Mesendoderm (in vitro differentiated cells): ENCODE results near the gene KRTAP15-1.

Experiments used
- DNase-seq: peaks from one replicate; pipeline ENCODE4 v3.0.0; 2013
- H2AK5ac ChIP-seq: 2 replicates; pipeline ENCODE4 v1.6.1; 2013; ENCODE audit warnings: low read length, inconsistent platforms
- H2BK120ac ChIP-seq: 2 replicates; pipeline ENCODE4 v1.6.1; 2013; ENCODE audit warnings: low read depth, mild to moderate bottlenecking, low read length, moderate library complexity, mixed read lengths
- H2BK15ac ChIP-seq: replicated peaks from 2 replicates; pipeline ENCODE4 v1.6.1; 2013; ENCODE audit warnings: low read depth, mild to moderate bottlenecking, moderate library complexity
- H2BK5ac ChIP-seq: 2 replicates; pipeline ENCODE4 v1.6.1; 2013; ENCODE audit warnings: low read length, inconsistent platforms
- H3K18ac ChIP-seq: 2 replicates; pipeline ENCODE4 v1.6.1; 2013; ENCODE audit warnings: mild to moderate bottlenecking, low read length, mixed read lengths
- H3K23ac ChIP-seq: one replicate; pipeline ENCODE4 v1.6.1; 2013; ENCODE audit warnings: low read length
- H3K27ac ChIP-seq: 2 replicates; pipeline ENCODE4 v1.5.1; 2013; ENCODE audit warnings: low read depth, mild to moderate bottlenecking, inconsistent platforms, low read length, moderate library complexity
- H3K27me3 ChIP-seq: 2 replicates; pipeline ENCODE4 v1.6.1; 2013; ENCODE audit warnings: low read length, control low read depth, mild to moderate bottlenecking, inconsistent platforms; ENCODE audit not compliant: insufficient read depth, poor library complexity
- H3K36me3 ChIP-seq: 2 replicates; pipeline ENCODE4 v1.6.1; 2013; ENCODE audit warnings: low read length, inconsistent platforms; ENCODE audit not compliant: control insufficient read depth, insufficient read depth
- H3K4ac ChIP-seq: one replicate; pipeline ENCODE4 v1.6.1; 2013; ENCODE audit warnings: low read depth, mild to moderate bottlenecking, low read length, moderate library complexity
- H3K4me1 ChIP-seq: 2 replicates; pipeline ENCODE4 v1.6.1; 2013; ENCODE audit warnings: low read depth, low read length, inconsistent platforms; ENCODE audit not compliant: control insufficient read depth
- H3K4me2 ChIP-seq: 2 replicates; pipeline ENCODE4 v1.6.1; 2013; ENCODE audit warnings: low read length
- H3K4me3 ChIP-seq: 2 replicates; pipeline ENCODE4 v1.5.1; 2013; ENCODE audit warnings: mild to moderate bottlenecking, low read length
- H3K56ac ChIP-seq: one replicate; pipeline ENCODE4 v1.6.1; 2013; ENCODE audit warnings: low read length
- H3K79me1 ChIP-seq: 2 replicates; pipeline ENCODE4 v1.6.1; 2013; ENCODE audit warnings: low read length, inconsistent platforms
- H3K79me2 ChIP-seq: 2 replicates; pipeline ENCODE4 v1.6.1; 2013; ENCODE audit warnings: mild to moderate bottlenecking, low read length; ENCODE audit not compliant: control insufficient read depth, insufficient read depth
- H3K9ac ChIP-seq: 2 replicates; pipeline ENCODE4 v1.6.1; 2013; ENCODE audit warnings: low read length, inconsistent platforms
- H4K5ac ChIP-seq: one replicate; pipeline ENCODE4 v1.6.1; 2013; ENCODE audit warnings: low read length
- H4K8ac ChIP-seq: one replicate; pipeline ENCODE4 v1.6.1; 2013; ENCODE audit warnings: low read depth, mild to moderate bottlenecking, control low read depth, low read length, moderate library complexity
- WGBS: extraction: QIAGEN DNeasy Blood & Tissue Kit; methylation state at CpG from one replicate; pipeline ENCODE4 v1.1.7; 2013; ENCODE audit warnings: low lambda C conversion rate, missing lambda C conversion rate; ENCODE audit not compliant: insufficient coverage; ENCODE audit errors: extremely low coverage; 5-methylcytosine and 5-hydroxymethylcytosine counted together

KRTAP15-1 gene

DNA sequence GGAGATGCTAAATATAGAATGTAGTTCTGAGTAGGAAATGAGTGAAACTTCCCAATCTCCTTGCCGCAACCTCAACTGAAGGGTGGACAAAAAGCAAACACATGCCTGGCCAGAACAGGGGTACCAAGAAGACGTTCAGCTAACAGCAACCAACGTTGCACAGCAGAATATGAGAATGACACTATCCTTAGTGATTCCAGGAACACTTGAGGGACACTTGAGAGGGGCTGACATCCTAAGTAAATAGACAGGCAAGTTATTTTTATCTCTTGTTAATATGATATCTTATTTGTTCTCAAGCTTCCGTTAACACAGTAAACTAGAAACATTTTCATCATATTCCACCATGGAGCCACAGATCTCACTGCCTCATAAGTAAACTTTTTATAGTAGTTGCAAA lies 39.2 kb downstream of the KRTAP15-1 start:
- Histone ChIP-seq H3K27me3 (no peaks in the 10 kb centered on the region), H3K4me2 (no peak overlapping the region), H3K23ac (no peak overlapping the region), H3K18ac (no peak overlapping the region), H3K79me1 (no peaks in the 10 kb centered on the region), H3K4ac (no peak overlapping the region), H2AK5ac (no peak overlapping the region), H2BK5ac (no peak overlapping the region), H2BK120ac (no peak overlapping the region), H3K4me3 (no peak overlapping the region), H3K4me1 (no peaks in the 10 kb centered on the region), H3K27ac (no peak overlapping the region), H3K56ac (no peak overlapping the region), H3K79me2 (no peaks in the 10 kb centered on the region), H3K36me3 (no peaks in the 10 kb centered on the region), H4K8ac (no peak overlapping the region), H4K5ac (no peak overlapping the region), H2BK15ac (no peak overlapping the region), H3K9ac (no peak overlapping the region)
- no peak for DNase-seq
- WGBS: no CpG with 5 or more reads among the region's 4 CpGs

DNA sequence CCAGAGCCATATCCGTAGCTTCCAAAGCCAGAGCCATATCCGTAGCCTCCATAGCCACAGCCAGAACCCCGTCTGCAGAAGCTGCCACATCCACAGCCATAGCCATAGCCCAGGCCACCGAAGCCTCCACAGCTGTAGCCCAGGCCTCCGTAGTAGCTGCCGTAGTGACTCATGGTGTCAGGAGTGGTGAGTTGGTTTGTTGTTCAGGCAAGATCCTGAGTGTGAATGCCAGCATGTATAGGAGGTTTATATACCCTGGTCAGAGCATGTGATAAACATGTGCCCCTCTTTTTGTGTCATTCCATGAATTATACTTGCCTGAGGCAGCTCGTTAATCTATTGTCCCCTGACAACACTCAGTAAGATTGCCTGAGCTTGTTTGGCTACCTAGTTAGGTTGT lies 40.1 kb downstream of the KRTAP15-1 start, which contains the start of gene KRTAP19-1:
KRTAP19-1 (minus strand) TSS at position 223 of the 400 bp plus-strand sequence; CDS start at position 173, 50 bp downstream.
- H3K79me1 ChIP-seq: no peaks in the 10 kb centered on the region
- no peak within 1 kb of the TSS for H4K5ac ChIP-seq
- H2BK120ac ChIP-seq: no peak within 1 kb of the TSS
- H4K8ac ChIP-seq: no peak within 1 kb of the TSS
- no CpG with 5 or more reads among the region's 7 CpGs for WGBS
- H3K18ac ChIP-seq: no peak within 1 kb of the TSS
- no peaks in the 10 kb centered on the region for H3K36me3 ChIP-seq
- no peaks in the 10 kb centered on the region for H3K27me3 ChIP-seq
- no peak within 1 kb of the TSS for H3K56ac ChIP-seq
- no peak within 1 kb of the TSS for H2BK15ac ChIP-seq
- H2BK5ac ChIP-seq: no peak within 1 kb of the TSS
- no peak within 1 kb of the TSS for H3K4me2 ChIP-seq
- no peaks in the 10 kb centered on the region for H3K4me1 ChIP-seq
- H3K27ac ChIP-seq: no peak within 1 kb of the TSS
- no peak within 1 kb of the TSS for H3K4ac ChIP-seq
- H3K9ac ChIP-seq: no peak within 1 kb of the TSS
- no peak within 1 kb of the TSS for H3K4me3 ChIP-seq
- no peak for DNase-seq
- H3K23ac ChIP-seq: no peak within 1 kb of the TSS
- no peaks in the 10 kb centered on the region for H3K79me2 ChIP-seq
- H2AK5ac ChIP-seq: no peak within 1 kb of the TSS

- DNase-seq: no peak
- Histone ChIP-seq H3K9ac (no peak overlapping the region), H3K4ac (no peak overlapping the region), H3K18ac (no peak overlapping the region), H3K27me3 (no peaks in the 10 kb centered on the region), H3K56ac (no peak overlapping the region), H3K79me2 (no peaks in the 10 kb centered on the region), H3K36me3 (no peaks in the 10 kb centered on the region), H3K79me1 (no peaks in the 10 kb centered on the region), H3K23ac (no peak overlapping the region), H2BK15ac (no peak overlapping the region), H2AK5ac (no peak overlapping the region), H3K27ac (no peak overlapping the region), H3K4me1 (no peaks in the 10 kb centered on the region), H4K8ac (no peak overlapping the region), H3K4me3 (no peak overlapping the region), H3K4me2 (no peak overlapping the region), H2BK120ac (no peak overlapping the region), H4K5ac (no peak overlapping the region), H2BK5ac (no peak overlapping the region)
- WGBS: no CpG with 5 or more reads among the region's 2 CpGs
These were observed 42.1 kb downstream of the KRTAP15-1 start for GRCh38 chr21:30482130-30482529.

- H2BK120ac ChIP-seq: no peak overlapping the region
- no peaks in the 10 kb centered on the region for H3K79me1 ChIP-seq
- H3K4me1 ChIP-seq: no peaks in the 10 kb centered on the region
- H3K27me3 ChIP-seq: no peaks in the 10 kb centered on the region
- H3K4me3 ChIP-seq: no peak overlapping the region
- H2BK15ac ChIP-seq: no peak overlapping the region
- H3K79me2 ChIP-seq: no peaks in the 10 kb centered on the region
- H3K27ac ChIP-seq: no peak overlapping the region
- no peak overlapping the region for H4K5ac ChIP-seq
- H3K23ac ChIP-seq: no peak overlapping the region
- no peak overlapping the region for H3K56ac ChIP-seq
- no CpG with 5 or more reads among the region's 2 CpGs for WGBS
- H3K4me2 ChIP-seq: no peak overlapping the region
- H3K4ac ChIP-seq: no peak overlapping the region
- H2AK5ac ChIP-seq: no peak overlapping the region
- H2BK5ac ChIP-seq: no peak overlapping the region
- no peak overlapping the region for H3K9ac ChIP-seq
- no peaks in the 10 kb centered on the region for H3K36me3 ChIP-seq
- DNase-seq: no peak
- no peak overlapping the region for H3K18ac ChIP-seq
- no peak overlapping the region for H4K8ac ChIP-seq
These were observed 46.1 kb downstream of the KRTAP15-1 start for GRCh38 chr21:30486180-30486579.

DNA sequence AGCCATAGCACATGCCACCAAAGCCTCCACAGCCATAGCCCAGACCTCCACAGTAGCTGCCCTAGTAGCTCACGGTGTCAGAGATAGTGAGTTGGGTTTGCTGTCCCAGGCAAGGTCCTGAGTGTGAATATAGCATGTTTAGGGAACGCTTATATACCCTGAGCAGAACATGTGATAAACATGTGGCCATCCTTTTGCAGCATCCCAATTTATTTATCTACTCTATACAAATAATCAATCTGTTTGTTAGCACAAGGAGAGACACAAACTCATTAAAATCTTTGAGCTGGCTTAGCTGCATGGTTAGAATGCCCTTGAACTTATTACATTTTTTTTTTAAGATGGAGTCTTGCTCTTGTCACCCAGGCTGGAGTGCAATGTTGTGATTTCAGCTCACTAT lies 47.3 kb downstream of the KRTAP15-1 start, which contains the start of gene KRTAP19-2:
KRTAP19-2 (minus strand) TSS at position 101 of the 400 bp plus-strand sequence; CDS start at position 13, 88 bp downstream.
- Histone ChIP-seq H4K8ac (no peak within 1 kb of the TSS), H3K27ac (no peak within 1 kb of the TSS), H2BK5ac (no peak within 1 kb of the TSS), H4K5ac (no peak within 1 kb of the TSS), H3K79me1 (no peaks in the 10 kb centered on the region), H3K4me2 (no peak within 1 kb of the TSS), H3K4me3 (no peak within 1 kb of the TSS), H3K23ac (no peak within 1 kb of the TSS), H3K79me2 (no peaks in the 10 kb centered on the region), H3K27me3 (no peaks in the 10 kb centered on the region), H3K4ac (no peak within 1 kb of the TSS), H3K36me3 (no peaks in the 10 kb centered on the region), H2BK15ac (no peak within 1 kb of the TSS), H3K18ac (no peak within 1 kb of the TSS), H3K56ac (no peak within 1 kb of the TSS), H3K9ac (no peak within 1 kb of the TSS), H3K4me1 (no peaks in the 10 kb centered on the region), H2AK5ac (no peak within 1 kb of the TSS), H2BK120ac (no peak within 1 kb of the TSS)
- WGBS: no CpG with 5 or more reads among the region's 2 CpGs
- no peak for DNase-seq
